Large intestine (tissue), 3 donors: Measurements from ENCODE around the gene RAPGEF1. TPM values are rescaled to one million over a fixed set of nuclear protein-coding genes. Genes with fewer than 3 reads are reported as not detected.

Experiments
- DNase-seq, 2 donors: peaks; one replicate each; pipeline versions ENCODE4 v3.0.0 to v3.0.0-alpha.2; 2013
- H3K27ac ChIP-seq: one replicate; pipeline ENCODE4 v1.5.1; 2013; ENCODE audit warnings: low read length
- H3K27me3 ChIP-seq: 2 replicates; pipeline ENCODE4 v1.6.1; 2013; ENCODE audit warnings: low read length; ENCODE audit not compliant: control insufficient read depth, insufficient read depth
- H3K36me3 ChIP-seq: 2 replicates; pipeline ENCODE4 v1.6.1; 2013; ENCODE audit warnings: low read length; ENCODE audit not compliant: control insufficient read depth, insufficient read depth
- H3K4me1 ChIP-seq: one replicate; pipeline ENCODE4 v1.6.1; 2013; ENCODE audit warnings: low read length; ENCODE audit not compliant: control insufficient read depth, insufficient read depth
- H3K4me3 ChIP-seq: one replicate; pipeline ENCODE4 v1.5.1; 2013; ENCODE audit warnings: low read length
- H3K9me3 ChIP-seq: one replicate; pipeline ENCODE4 v1.6.1; 2013; ENCODE audit warnings: mild to moderate bottlenecking, low read depth, low read length, moderate library complexity; ENCODE audit not compliant: control insufficient read depth
- WGBS: methylation state at CpG from one replicate; pipeline ENCODE4 v1.1.5; 2013; ENCODE audit warnings: low lambda C conversion rate; ENCODE audit not compliant: insufficient coverage; 5-methylcytosine and 5-hydroxymethylcytosine counted together
- polyA plus RNA-seq: library from polyadenylated mRNA; unstranded; fragments of 120-200 nt; gene quantifications from one replicate; pipeline ENCODE4 v1.2.1, GENCODE V29; 2013

RAPGEF1 gene
- polyA plus RNA-seq, 1 donor, result 39.7 TPM

DNA sequence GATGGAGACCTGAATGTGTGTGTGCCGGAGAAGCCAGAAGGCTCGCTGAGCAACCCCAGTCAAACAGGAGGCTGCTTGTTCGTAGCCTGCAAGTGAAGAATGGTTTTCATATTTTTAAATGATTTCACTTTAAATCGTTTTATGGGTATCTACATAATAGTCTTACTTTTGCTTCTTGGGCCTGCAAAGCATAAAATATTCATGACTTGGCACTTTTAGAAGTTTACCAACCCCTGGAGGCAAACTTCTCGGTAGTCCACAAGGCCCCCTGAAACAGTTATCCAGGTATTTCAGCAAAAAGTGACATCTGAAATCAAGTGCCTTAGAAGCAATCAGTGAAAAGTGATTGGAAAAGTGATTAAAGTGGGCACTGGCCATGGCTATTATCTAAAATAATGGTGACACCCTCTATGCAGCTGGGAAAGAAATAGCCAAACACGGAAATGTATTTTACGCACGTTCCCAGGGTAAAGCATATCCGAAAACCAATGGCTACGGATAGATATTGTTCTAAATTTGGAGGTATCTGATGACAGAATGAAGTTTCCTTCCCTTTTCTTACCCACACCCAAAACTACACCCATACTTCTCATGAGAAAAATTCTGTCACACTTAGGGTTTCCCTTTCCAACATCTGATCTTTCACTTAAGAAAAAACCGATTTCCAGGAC lies 39.0 kb downstream of the RAPGEF1 start:
- Histone ChIP-seq H3K4me3 (no peak overlapping the region), H3K27me3 (no peaks in the 10 kb centered on the region), H3K36me3 (no peaks in the 10 kb centered on the region), H3K9me3 (no peaks in the 10 kb centered on the region), H3K27ac (no peak overlapping the region), H3K4me1 (peaks cover 18% of the 10 kb centered on the region)
- WGBS, result 80% methylated on average over 2 of the region's 11 CpGs
- DNase-seq, result no peak

DNA sequence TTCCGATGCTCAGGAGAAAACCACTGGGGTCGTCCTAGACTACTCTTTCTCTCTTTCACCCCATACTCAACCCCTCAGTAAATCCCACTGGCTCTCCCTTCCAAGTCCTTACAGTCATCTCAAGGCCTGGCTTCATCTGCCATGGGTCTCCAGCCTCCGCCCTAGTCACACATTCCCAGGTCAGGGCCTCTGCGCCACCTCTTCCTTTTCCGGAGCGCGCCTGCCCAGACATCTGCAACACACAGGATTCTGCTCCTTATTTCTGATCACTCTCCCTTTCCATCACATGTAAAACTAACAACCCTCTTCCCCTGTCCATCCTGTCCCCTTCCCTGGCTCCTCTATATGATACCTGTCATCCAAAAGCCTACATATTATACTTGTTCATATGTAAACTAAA lies 39.8 kb downstream of the RAPGEF1 start:
- peaks cover 11% of the 10 kb centered on the region for H3K4me1 ChIP-seq
- H3K27ac ChIP-seq, result no peak overlapping the region
- no peak overlapping the region for H3K4me3 ChIP-seq
- H3K27me3 ChIP-seq, result no peaks in the 10 kb centered on the region
- H3K9me3 ChIP-seq, result no peaks in the 10 kb centered on the region
- no CpG with 5 or more reads among the region's 7 CpGs for whole genome bisulfite sequencing
- no peaks in the 10 kb centered on the region for H3K36me3 ChIP-seq
- DNase-seq, result no peak

DNA sequence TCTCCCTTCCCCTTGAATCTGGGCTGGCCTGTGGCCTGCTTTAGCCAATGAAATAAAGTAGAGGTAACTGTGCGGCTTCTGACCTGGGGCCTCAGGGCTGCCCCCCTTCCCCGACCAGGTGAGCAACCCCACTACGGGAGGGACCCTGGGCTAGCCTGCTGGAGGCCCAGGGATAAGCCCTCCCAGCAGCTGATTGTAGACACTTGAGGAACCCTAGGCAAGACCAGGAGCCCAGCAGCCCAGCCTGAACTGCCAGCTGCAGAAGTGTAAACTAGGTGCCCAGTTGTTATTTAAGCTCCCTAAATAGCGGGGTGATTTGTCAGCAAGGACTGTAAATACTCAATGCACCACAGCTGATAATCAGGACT lies 41.3 kb downstream of the RAPGEF1 start:
- Histone ChIP-seq H3K36me3 (no peaks in the 10 kb centered on the region), H3K9me3 (no peaks in the 10 kb centered on the region), H3K27ac (no peak overlapping the region), H3K4me1 (peaks cover 5% of the 10 kb centered on the region), H3K27me3 (no peaks in the 10 kb centered on the region), H3K4me3 (no peak overlapping the region)
- DNase-seq, result no peak
- WGBS, result no CpG with 5 or more reads among the region's 4 CpGs

DNA sequence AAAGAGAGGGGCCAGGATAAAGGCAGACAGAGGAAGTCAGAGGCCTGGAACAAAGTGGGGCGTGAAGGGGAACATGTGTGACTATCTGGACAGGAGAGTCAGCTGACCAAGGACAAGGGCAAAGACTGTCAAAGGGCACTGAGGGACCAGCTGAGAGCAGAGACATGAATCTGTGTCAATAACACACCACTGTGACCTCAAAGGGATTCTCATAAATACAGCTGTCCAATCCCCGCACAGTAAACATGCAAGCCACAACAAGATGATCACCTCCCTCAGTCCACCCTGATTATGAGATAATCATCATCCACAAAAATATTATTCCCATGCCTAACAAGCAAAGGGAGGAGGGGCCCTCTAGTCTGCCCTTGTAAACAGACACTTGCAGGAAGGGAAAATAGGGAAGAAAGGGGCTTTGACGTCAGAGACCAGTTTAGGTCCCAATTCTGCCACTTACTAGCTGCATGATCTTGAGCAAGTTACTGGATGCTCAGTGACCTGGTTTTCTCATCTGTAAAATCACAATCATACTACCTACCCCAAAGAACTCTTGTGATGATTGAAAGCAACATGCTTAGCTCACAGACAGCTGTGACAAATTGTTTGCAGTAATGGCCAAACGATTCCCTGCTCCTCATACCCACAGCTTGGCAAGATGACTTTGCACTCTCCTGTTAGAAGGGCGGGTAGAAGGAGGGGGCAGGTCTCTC lies 41.8 kb downstream of the RAPGEF1 start:
- Histone ChIP-seq H3K27ac (no peak overlapping the region), H3K27me3 (no peaks in the 10 kb centered on the region), H3K36me3 (no peaks in the 10 kb centered on the region), H3K4me1 (peaks cover 5% of the 10 kb centered on the region), H3K4me3 (no peak overlapping the region), H3K9me3 (no peaks in the 10 kb centered on the region)
- WGBS, result no CpG with 5 or more reads among the region's 5 CpGs
- DNase-seq, result no peak

DNA sequence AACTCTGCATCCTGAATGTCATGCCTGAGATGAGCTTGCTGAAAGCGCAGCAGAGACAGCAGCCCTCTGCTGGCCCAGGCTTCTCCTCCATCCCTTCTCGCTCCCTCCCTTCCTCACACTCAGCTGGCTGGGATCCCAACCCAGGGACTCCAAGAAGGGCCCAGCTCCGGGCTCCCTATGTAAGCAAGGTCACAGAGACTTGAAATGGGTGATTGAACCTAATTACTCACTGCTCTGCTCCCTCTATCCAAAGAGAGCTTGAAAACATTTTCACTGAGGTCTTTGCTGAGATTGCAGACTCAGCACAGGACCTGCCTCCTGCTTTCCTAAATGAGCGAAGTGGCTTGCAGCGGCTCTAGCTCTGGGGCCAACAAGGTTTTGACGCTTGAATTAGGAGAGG lies 42.8 kb downstream of the RAPGEF1 start:
- Histone ChIP-seq H3K4me3 (no peak overlapping the region), H3K4me1 (peaks cover 5% of the 10 kb centered on the region), H3K27ac (no peak overlapping the region), H3K9me3 (no peaks in the 10 kb centered on the region), H3K36me3 (no peaks in the 10 kb centered on the region), H3K27me3 (no peaks in the 10 kb centered on the region)
- no CpG with 5 or more reads among the region's 6 CpGs for WGBS
- DNase-seq, result no peak

DNA sequence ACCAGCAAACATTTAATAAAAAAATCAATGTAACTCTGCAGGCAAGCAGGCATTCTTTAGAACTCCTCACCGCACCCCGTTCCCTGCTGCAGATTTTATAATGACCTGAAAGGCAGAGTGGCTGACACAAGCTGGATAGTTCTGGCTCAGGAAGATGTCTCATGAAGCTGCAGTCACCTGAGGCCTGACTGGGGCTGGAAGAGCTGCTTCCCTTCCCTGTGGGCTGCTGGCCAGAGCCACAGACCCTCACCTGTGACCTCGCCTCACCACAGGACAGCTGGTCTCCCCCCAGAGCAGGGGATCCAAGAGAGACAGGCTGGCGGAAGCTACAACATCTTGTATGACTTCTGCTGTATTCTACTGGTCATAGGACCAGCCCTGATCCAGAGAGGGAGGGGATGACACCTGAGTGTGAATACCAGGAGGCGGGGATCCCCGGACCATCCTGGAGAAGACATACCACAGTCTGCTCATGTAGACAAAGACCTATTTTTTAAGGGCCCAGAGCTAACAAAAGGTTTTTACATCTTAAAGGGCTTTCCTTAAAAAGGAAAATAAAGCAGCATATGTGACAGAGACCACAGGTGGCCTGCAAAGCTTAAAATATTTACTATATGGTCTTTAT lies 43.9 kb downstream of the RAPGEF1 start:
- H3K27ac ChIP-seq, result no peak overlapping the region
- DNase-seq, result no peak
- no peak overlapping the region for H3K4me3 ChIP-seq
- no CpG with 5 or more reads among the region's 6 CpGs for WGBS
- H3K4me1 ChIP-seq, result peaks cover 5% of the 10 kb centered on the region
- H3K27me3 ChIP-seq, result no peaks in the 10 kb centered on the region
- H3K36me3 ChIP-seq, result no peaks in the 10 kb centered on the region
- H3K9me3 ChIP-seq, result no peaks in the 10 kb centered on the region

DNA sequence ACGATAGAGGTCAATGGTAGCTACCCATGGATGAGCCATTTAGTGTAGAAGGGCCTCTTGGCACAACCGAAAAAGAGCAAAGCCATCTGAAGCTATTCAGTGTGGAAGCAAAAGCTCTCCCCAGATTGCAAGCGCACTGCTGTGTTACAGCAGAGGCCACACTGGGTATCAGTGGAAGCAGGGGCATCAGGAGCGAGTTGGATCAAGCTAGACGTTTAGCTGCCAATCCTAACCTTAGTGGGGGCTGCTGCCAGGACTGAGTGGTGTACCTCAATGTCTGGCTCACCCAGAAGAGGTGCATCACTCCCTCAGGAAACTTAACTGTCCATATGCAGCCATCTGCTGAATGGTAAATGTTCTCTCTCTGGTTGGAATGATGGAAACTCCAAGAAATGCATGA lies 44.5 kb downstream of the RAPGEF1 start:
- Histone ChIP-seq H3K27ac (no peak overlapping the region), H3K9me3 (no peaks in the 10 kb centered on the region), H3K4me1 (peaks cover 5% of the 10 kb centered on the region), H3K36me3 (no peaks in the 10 kb centered on the region), H3K27me3 (no peaks in the 10 kb centered on the region), H3K4me3 (no peak overlapping the region)
- 100% methylated on average over 1 of the region's 5 CpGs for WGBS
- DNase-seq, result no peak

DNA sequence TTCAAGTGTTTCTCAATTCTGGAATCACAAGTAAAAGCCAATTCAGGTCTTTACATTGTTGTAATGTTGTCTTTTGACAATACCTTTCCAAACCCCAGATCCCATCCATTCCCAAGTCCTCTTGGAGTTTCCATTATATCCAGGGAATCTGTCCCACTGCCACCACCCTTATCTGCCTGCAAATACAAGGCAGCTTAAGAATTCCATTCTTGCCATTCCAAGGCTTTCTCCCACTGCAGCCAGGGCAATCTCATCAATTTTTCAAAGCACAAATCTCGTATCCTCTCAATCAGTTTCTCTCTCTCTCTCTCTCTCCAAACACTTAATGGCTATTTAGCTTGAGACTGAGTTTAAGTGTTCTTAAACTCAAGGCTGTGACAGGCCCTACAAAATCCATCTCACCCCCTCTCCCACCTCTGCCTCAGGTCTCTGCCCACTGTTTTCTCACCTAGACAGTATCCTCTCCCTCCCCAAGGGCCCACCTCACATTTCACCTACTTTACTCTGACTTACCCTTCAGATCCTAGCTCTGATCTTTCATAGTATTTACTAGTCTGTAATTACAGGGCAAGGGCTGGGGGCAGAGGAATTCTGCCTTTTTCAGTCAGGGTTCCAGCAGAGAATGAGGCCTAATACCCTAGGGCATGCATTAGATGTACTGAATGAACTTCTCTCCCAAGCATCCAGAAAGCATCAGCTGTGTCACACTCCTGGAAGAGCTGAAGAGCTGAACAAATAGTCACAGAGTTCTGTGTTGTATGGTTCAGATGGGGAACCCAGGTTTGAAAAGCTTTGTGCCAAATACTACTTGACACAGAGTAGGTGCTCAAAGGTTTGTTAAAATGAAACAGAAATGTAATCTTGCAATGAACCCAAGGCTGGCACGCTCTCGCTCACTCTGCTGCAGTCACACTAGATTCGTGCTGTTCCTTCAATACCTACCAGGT lies 46.0 kb downstream of the RAPGEF1 start:
- no peak for DNase-seq

DNA sequence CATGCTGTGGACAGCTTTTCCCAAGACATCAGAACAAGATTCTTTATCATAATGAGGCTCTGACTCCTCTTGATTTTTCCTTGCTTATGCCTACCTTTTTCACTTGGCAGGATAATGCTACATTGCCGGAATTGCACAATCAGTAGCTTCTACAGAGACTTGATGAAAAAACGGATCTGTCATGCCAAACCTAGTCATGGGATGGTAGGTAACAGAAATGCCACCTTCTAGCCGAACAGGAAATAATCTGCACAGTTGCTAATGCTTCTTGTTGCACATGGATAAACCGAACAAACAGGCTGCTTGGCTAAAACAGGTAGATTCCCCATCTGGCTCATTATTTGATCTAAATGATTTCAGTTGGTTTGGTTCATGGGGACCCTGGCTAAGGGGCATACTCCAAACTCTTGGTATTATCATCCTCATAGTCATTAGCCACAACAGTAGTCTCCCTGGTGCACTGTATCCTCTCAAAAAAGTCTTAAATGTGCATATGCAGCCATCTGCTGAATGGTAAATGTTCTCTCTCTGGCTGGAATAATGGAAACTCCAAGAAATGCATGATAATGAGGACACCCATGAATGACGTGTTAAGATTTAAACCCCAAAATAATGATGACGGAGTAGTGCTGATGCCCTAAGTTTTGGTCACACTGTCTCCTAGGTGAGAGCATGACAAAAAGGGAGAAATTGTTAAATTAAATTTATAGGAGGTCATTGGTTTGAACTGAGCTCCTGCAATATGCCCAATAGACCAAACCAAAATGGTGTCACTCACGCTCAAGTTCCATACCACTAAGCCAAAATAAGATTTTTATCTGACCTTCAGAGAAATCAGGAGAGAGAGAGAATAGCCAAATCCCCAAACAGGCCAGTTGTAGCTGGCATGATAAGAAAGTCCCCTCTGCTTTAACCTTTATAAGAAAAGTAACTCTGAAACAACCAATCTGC lies 47.0 kb downstream of the RAPGEF1 start:
- Histone ChIP-seq H3K4me3 (no peak overlapping the region), H3K27ac (no peak overlapping the region), H3K27me3 (no peaks in the 10 kb centered on the region), H3K4me1 (no peaks in the 10 kb centered on the region), H3K36me3 (no peaks in the 10 kb centered on the region), H3K9me3 (no peaks in the 10 kb centered on the region)
- DNase-seq, result no peak
- WGBS, result 100% methylated on average over 1 of the region's 7 CpGs

More for the DNA sequence above, 46.0 kb downstream of the RAPGEF1 start:
- H3K4me1 ChIP-seq, result peaks cover 5% of the 10 kb centered on the region
- H3K4me3 ChIP-seq, result no peak overlapping the region
- no CpG with 5 or more reads among the region's 4 CpGs for WGBS
- no peak overlapping the region for H3K27ac ChIP-seq
- no peaks in the 10 kb centered on the region for H3K27me3 ChIP-seq
- H3K9me3 ChIP-seq, result no peaks in the 10 kb centered on the region
- H3K36me3 ChIP-seq, result no peaks in the 10 kb centered on the region
